Neural progenitor cell (in vitro differentiated cells): ENCODE data around the gene BRD7.

ENCODE experiments used
- EZH2 ChIP-seq: fragments of 200-600 bp; sonication (generic); IDR thresholded peaks from 2 replicates; pipeline ENCODE4 v1.6.1; 2017; ENCODE audit warnings: antibody characterized with exemption, mild to moderate bottlenecking, moderate library complexity
- EZH2phosphoT487 ChIP-seq: fragments of 200-600 bp; sonication (generic); IDR thresholded peaks from 2 replicates; pipeline ENCODE4 v1.6.1; 2017; ENCODE audit warnings: antibody characterized with exemption
- TF ChIP-seq, protein P1 (sequence below): fragments of 200-600 bp; sonication (generic); IDR thresholded peaks from 2 replicates; pipeline ENCODE4 v1.5.1; 2017; ENCODE audit warnings: antibody characterized with exemption, mild to moderate bottlenecking

DNA sequence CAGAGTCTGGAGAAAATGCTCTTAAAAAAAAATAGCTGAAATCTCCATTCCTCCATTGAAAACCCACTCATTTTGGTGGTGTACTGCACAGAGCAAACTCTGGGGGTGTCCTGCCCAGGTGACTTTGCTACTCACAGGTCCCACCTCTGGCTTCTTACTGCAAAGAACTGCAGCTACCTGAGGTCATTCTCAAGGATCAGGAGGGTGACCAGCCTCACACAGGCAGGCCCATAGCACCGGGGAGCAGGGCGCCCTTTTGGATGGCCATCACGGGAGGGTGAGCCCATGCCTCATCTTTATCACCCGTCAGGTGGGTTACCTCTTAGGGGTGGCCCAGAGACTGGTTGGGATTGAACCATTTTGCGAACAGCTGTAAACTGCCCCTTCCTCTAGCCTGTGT lies 32.6 kb upstream of the BRD7 start:
- TF ChIP-seq, protein P1, sequence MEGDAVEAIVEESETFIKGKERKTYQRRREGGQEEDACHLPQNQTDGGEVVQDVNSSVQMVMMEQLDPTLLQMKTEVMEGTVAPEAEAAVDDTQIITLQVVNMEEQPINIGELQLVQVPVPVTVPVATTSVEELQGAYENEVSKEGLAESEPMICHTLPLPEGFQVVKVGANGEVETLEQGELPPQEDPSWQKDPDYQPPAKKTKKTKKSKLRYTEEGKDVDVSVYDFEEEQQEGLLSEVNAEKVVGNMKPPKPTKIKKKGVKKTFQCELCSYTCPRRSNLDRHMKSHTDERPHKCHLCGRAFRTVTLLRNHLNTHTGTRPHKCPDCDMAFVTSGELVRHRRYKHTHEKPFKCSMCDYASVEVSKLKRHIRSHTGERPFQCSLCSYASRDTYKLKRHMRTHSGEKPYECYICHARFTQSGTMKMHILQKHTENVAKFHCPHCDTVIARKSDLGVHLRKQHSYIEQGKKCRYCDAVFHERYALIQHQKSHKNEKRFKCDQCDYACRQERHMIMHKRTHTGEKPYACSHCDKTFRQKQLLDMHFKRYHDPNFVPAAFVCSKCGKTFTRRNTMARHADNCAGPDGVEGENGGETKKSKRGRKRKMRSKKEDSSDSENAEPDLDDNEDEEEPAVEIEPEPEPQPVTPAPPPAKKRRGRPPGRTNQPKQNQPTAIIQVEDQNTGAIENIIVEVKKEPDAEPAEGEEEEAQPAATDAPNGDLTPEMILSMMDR: no peak
- no peak for TF ChIP-seq EZH2
- no peak for TF ChIP-seq EZH2phosphoT487
